Activated CD8-positive, alpha-beta memory T cell treated with anti-CD3 and anti-CD28 coated beads for 36 hours (primary cell): ENCODE data around the gene UTP3. TPM values are rescaled to one million over a fixed set of nuclear protein-coding genes. Genes with fewer than 3 reads are reported as not detected.
"Not testable (repeated sequence)": the region's sequence is repeated elsewhere in the genome, so short reads cannot be mapped to it uniquely, and the experiment has no call there.

Source experiments
- CTCF ChIA-PET: fragments of 350-600 bp; sonication (Branson Sonifier 250); formaldehyde crosslinking; loops from one replicate; lab custom pipeline; 2021; ENCODE audit warnings: antibody characterized with exemption; lab: Charles Lee
- POLR2A ChIA-PET: fragments of 350-600 bp; sonication (Branson Sonifier 250); formaldehyde crosslinking; loops from one replicate; lab custom pipeline; 2021; ENCODE audit warnings: antibody characterized with exemption; lab: Charles Lee
- total RNA-seq, 2 experiments: library from RNA; stranded (reverse); gene quantifications; one replicate each; pipeline ENCODE4 v1.2.3, GENCODE V29; 2021

The UTP3 gene
- total RNA-seq, 2 experiments from 2014 or later: 42.6 to 43.2 TPM

DNA sequence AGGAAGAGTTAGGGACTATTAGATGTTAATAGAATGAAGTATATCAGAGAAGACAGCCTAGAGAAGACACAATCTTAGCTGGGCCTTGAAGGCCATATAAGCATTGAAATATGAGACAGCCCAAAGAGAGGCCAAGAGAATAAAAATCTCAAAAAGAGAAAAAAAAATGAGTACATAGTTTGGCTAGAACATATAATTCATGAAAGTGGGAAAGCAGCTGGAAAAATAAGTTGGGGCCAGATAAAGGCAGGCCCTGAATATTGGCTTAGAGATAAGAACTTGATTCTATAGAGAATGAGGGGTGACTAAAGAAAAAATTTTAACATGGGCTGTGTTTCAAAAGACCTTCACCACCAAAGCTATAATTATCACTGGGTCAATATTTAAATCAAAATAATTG lies 7.4 kb upstream of the UTP3 start:
- POLR2A ChIA-PET: no interaction called here
- CTCF ChIA-PET: interaction anchor here (0.7 kb wide), 1 partner anchor 18 kb away, joined by 3 read pairs; no protein-coding TSS in a partner anchor

DNA sequence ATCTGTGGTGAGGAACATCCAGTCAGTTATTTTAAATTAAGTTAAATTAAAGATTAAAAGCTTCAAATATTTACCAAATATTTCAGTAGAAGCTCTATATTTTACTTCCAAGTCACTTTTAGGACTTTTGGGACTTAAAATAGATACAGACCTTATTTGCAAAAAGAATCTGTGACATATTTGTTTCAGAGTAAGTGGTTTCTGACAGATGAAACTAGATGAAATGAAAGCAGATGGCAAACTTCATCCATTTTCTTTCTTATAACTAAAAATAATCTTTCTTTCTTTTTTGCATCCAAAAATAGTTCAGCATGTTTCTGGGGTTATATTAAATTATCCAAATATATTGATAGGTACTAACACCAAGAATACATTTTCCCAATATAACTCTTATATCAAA lies 6.6 kb upstream of the UTP3 start:
- CTCF ChIA-PET: interaction anchor here (0.6 kb wide), 1 partner anchor 13 kb away, joined by 3 read pairs; no protein-coding TSS in a partner anchor
- POLR2A ChIA-PET: no interaction called here

DNA sequence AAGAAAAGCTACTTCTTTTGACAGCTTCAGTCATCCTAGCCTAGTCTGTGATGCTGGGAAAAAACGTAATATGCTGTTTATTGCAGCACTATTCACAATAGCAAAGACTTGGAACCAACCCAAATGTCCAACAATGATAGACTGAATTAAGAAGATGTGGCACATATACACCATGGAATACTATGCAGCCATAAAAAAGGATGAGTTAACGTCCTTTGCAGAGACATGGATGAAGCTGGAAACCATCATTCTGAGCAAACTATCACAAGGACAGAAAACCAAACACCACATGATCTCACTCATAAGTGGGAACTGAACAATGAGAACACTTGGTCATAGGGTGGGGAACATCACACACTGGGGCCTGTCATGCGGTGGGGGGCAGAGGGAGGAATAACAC lies 6.2 kb upstream of the UTP3 start:
- CTCF ChIA-PET: interaction anchor here (0.6 kb wide), 1 partner anchor 12 kb away, joined by 3 read pairs; no protein-coding TSS in a partner anchor
- POLR2A ChIA-PET: not testable (repeated sequence)

DNA sequence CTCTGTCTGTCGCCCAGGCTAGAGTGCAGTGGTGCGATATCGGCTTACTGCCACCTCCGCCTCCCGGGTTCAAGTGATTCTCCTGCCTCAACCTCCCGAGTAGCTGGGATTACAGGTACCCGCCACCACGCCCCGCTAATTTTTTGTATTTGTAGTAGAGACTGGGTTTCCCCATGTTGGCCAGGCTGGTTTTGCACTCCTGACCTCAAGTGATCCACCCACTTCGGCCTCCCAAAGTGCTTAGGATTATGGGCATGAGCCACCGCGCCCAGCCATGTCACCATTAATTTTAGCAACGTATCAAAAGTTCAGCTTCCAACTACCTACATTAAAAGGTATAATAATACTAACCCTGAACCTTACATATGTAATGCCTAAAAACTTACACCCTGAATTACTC lies 940 bp upstream of the UTP3 start:
- CTCF ChIA-PET: interaction anchor here (3.6 kb wide), 1 partner anchor 16 kb away, joined by 25 read pairs; no protein-coding TSS in a partner anchor
- POLR2A ChIA-PET: interaction anchor here (0.5 to 4.2 kb wide), 5 partner anchors 10 to 794 kb away, joined by 3 to 27 read pairs (median 3); no protein-coding TSS in a partner anchor

DNA sequence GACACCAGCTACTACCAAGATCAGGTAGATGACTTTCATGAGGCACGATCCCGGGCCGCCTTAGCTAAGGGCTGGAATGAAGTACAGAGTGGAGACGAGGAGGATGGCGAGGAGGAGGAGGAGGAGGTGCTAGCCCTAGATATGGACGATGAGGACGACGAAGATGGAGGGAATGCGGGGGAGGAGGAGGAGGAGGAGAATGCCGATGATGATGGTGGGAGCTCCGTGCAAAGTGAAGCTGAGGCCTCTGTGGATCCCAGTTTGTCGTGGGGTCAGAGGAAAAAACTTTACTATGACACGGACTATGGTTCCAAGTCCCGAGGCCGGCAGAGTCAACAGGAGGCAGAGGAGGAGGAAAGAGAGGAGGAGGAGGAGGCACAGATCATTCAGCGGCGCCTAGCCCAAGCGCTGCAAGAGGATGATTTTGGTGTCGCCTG lies 481 bp downstream of the UTP3 start:
- ChIA-PET CTCF (interaction anchor here (1.0 to 3.6 kb wide), 5 partner anchors 12 to 150 kb away, joined by 3 to 25 read pairs (median 4); partner anchors contain the start of gene RUFY3), POLR2A (interaction anchor here (0.5 to 4.2 kb wide), 5 partner anchors 13 to 150 kb away, joined by 4 to 27 read pairs (median 4); no protein-coding TSS in a partner anchor)

DNA sequence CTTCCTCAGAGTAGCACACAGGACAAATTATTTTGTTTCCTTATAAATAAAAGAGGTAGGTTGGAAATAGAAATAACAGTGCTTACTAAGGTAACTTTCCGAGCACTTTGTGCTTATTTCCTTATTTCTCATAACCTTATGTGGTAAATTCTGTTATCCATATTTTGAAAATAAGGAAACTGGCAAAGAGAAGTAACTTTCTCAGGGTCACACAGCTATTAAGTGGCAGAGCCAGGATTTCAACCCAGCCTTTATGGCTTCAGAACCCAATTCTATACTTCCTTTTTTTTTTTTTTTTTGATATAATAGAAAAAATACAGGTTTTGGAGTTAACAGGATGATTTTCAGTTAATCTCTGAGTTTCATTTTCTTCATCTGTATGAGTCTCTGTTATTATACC lies 3.3 kb downstream of the UTP3 start:
- POLR2A ChIA-PET: no interaction called here
- CTCF ChIA-PET: no interaction called here

- ChIA-PET CTCF (interaction anchor here (0.6 kb wide), 3 partner anchors 12 to 1603 kb away, joined by 3 to 5 read pairs (median 3); no protein-coding TSS in a partner anchor), POLR2A (interaction anchor here (0.6 kb wide), 1 partner anchor 51 kb away, joined by 8 read pairs; no protein-coding TSS in a partner anchor)
Measured at GRCh38 chr4:70694633-70695032, 6.3 kb downstream of the UTP3 start.

DNA sequence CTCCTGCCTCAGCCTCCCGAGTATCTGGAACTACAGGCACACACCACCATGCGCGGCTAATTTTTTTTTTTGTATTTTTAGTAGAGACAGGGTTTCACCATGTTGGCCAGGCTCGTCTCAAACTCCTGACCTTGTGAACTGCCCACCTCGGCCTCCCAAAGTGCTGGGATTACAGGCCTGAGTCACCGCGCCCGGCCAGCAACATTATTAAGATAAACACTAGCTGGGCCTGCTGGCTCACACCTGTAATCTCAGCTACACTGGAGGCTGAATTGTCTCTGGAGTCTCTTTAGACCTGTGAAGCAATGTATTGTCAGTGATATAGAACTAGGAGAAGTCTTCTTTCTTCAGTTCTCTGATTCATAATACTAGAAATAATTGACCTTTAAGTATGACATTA lies 10.1 kb downstream of the UTP3 start:
- POLR2A ChIA-PET, CTCF ChIA-PET: not testable (repeated sequence)

- POLR2A ChIA-PET: interaction anchor here (1.0 kb wide), 1 partner anchor 12 kb away, joined by 4 read pairs; the partner anchor contains the start of gene UTP3
Measured at GRCh38 chr4:70700712-70701111, 12.4 kb downstream of the UTP3 start.

DNA sequence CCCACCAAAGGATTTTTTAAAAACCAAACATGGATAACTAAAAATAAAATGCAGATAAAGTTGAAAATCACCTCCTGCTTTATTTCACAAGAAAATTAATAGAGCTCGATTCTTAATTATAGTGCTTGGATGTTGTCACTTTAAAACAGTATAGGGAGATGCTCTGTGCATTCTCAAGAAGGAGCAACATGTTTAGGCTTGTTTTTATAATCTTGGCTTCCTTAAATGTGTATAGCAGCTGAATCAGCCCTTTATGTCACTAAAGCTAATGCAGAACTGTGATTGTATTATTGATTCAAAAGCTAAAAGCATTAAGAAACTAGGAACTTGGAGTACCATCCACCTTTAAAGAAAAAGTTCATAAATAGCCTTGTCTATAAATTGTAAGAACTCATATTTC lies 12.9 kb downstream of the UTP3 start:
- CTCF ChIA-PET: no interaction called here
- POLR2A ChIA-PET: interaction anchor here (1.0 kb wide), 1 partner anchor 12 kb away, joined by 4 read pairs; the partner anchor contains the start of gene UTP3

More at GRCh38 chr4:70700712-70701111, 12.4 kb downstream of the UTP3 start:
- CTCF ChIA-PET: interaction anchor here (1.3 kb wide), 1 partner anchor 11 kb away, joined by 4 read pairs; no protein-coding TSS in a partner anchor

DNA sequence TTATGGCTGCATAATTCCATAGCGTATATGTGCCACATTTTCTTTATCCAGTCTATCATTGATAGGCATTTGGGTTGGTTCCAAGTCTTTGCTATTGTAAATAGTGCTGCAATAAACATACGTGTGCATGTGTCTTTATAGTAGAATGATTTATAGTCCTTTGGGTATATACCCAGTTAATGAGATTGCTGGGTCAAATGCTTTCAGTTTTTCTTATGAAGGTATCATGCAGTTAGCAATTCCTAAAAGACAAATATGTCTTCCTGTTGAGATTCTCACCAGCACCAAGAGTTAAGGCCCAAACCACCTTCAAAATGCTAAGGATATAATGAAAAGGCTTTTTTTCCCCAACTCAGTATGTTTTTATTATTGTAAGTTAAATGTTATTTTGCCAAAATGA lies 14.3 kb downstream of the UTP3 start:
- CTCF ChIA-PET: interaction anchor here (3.2 kb wide), 1 partner anchor 14 kb away, joined by 25 read pairs; the partner anchor contains the start of gene UTP3
- POLR2A ChIA-PET: not testable (repeated sequence)

GRCh38 chr4:70703619-70704214 lies 15.4 kb downstream of the UTP3 start:
- CTCF ChIA-PET: interaction anchor here (1.1 to 3.2 kb wide), 4 partner anchors 11 to 33 kb away, joined by 3 to 25 read pairs (median 4); partner anchors contain the start of gene UTP3
- POLR2A ChIA-PET: interaction anchor here (3.6 kb wide), 1 partner anchor 15 kb away, joined by 27 read pairs; the partner anchor contains the start of gene UTP3

DNA sequence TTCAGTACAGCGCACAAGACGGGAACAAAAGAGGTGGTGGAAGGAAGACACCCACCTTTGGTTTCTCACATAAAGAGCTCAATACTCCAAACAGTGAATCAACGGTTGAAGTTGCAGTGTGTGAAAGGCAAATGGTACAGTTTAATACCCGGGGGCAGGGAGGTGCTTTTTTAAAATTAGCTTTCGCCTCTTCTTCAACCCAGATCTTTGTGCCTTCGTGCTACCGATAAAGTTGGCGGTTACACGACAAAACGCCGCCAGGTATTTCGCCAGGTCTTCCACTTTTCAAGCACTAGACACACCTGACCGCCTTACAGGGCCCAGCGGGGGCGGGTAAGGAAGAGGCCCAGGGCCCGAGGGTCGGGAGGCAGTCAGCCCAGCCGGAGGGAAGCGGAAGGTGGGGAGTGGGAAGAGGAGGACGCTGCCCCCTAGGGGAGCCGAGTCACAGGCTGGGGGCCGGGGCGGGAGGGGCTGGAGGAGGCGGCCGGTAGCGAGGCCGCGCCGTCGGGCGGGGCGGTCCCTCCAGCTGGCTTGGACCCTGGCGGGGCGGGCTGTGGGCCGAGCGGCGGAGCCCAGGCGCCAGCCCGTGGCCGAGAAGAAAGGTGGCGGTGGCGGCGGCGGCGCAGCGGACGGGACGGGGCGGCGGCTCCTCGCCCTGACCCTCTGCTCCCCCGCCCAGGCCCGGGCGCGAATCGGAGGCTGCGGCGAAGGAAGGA lies 16.0 kb downstream of the UTP3 start:
- CTCF ChIA-PET: interaction anchor here (0.6 to 3.2 kb wide), 5 partner anchors 10 to 42 kb away, joined by 3 to 25 read pairs (median 3); partner anchors contain the start of gene UTP3
- POLR2A ChIA-PET: interaction anchor here (0.6 to 3.6 kb wide), 6 partner anchors 16 to 198 kb away, joined by 3 to 27 read pairs (median 4); partner anchors contain the start of genes GRSF1, MOB1B and UTP3

- CTCF ChIA-PET: interaction anchor here (0.6 to 3.2 kb wide), 5 partner anchors 10 to 54 kb away, joined by 3 to 25 read pairs (median 4); partner anchors contain the start of gene UTP3
- POLR2A ChIA-PET: interaction anchor here (1.0 to 3.6 kb wide), 5 partner anchors 16 to 197 kb away, joined by 3 to 27 read pairs (median 4); partner anchors contain the start of genes GRSF1, MOB1B and UTP3
Measured at GRCh38 chr4:70704931-70705182, 16.5 kb downstream of the UTP3 start.

- POLR2A ChIA-PET: interaction anchor here (1.0 to 3.6 kb wide), 6 partner anchors 17 to 197 kb away, joined by 3 to 27 read pairs (median 4); partner anchors contain the start of genes GRSF1, MOB1B and UTP3
- CTCF ChIA-PET: interaction anchor here (0.6 to 3.2 kb wide), 7 partner anchors 9 to 304 kb away, joined by 3 to 25 read pairs (median 4); partner anchors contain the start of gene UTP3
Measured at GRCh38 chr4:70705183-70706043, 17.1 kb downstream of the UTP3 start.

- POLR2A ChIA-PET: interaction anchor here (1.3 to 3.6 kb wide), 2 partner anchors 17 to 30 kb away, joined by 5 to 27 read pairs; partner anchors contain the start of gene UTP3
- CTCF ChIA-PET: interaction anchor here (1.0 to 1.6 kb wide), 4 partner anchors 12 to 303 kb away, joined by 3 to 4 read pairs (median 4); no protein-coding TSS in a partner anchor
Measured at GRCh38 chr4:70706044-70706461, 17.7 kb downstream of the UTP3 start.

- ChIA-PET POLR2A (interaction anchor here (1.3 to 3.6 kb wide), 2 partner anchors 18 to 29 kb away, joined by 5 to 27 read pairs; partner anchors contain the start of gene UTP3), CTCF (interaction anchor here (1.0 to 1.6 kb wide), 3 partner anchors 12 to 52 kb away, joined by 3 to 4 read pairs (median 4); no protein-coding TSS in a partner anchor)
Measured at GRCh38 chr4:70706516-70706915, 18.2 kb downstream of the UTP3 start.
